ENCODE results near the gene CLCA1.

DNA sequence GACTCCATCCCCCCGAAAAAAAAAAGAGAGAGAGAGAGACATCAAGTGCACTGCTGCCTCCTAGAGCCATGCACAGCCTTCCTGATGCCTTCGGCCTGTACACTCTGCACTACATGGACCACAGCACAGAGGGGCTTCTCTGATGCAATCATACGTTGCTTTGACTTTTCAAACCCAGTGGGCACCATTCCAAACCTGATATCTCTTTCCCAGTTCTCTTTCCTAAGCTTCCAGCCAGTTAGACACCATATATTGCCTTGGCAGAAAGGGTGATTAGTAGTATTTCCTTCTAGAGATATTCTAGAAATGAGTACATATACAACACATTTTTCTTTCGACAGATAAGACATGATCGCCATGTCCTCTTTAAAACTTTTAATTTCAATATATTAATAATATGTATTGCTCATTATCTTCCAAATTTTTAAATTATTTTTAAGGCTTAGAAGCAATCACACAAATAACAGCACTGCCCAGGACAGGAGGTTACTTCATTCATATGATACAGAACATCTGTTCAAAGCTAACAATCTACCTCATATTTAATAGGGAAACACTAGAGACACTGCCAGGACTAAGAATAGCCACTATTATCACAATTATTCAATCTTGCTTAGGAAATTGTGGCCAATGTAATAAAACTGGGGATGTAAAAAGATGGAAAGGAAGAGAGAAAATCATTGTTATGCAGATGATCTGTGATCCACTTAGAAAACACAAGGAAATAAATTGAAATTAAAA lies 9.9 kb downstream of the CLCA1 start:
- TF ChIP-seq, protein P1, sequence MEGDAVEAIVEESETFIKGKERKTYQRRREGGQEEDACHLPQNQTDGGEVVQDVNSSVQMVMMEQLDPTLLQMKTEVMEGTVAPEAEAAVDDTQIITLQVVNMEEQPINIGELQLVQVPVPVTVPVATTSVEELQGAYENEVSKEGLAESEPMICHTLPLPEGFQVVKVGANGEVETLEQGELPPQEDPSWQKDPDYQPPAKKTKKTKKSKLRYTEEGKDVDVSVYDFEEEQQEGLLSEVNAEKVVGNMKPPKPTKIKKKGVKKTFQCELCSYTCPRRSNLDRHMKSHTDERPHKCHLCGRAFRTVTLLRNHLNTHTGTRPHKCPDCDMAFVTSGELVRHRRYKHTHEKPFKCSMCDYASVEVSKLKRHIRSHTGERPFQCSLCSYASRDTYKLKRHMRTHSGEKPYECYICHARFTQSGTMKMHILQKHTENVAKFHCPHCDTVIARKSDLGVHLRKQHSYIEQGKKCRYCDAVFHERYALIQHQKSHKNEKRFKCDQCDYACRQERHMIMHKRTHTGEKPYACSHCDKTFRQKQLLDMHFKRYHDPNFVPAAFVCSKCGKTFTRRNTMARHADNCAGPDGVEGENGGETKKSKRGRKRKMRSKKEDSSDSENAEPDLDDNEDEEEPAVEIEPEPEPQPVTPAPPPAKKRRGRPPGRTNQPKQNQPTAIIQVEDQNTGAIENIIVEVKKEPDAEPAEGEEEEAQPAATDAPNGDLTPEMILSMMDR (IDR thresholded peaks at IDR 0.05; ENCODE audit: insufficient read depth, low read depth, low read length) = no peak
- no peak for TF ChIP-seq EZH2 (IDR thresholded peaks at IDR 0.05; ENCODE audit: insufficient read depth, low read length)

Measured in astrocyte (in vitro differentiated cells and primary cell).